Activated gamma-delta T cell treated with Interleukin-2 at 50 U/mL for 16 hours (primary cell): ENCODE results near the gene ADAM12.
"Not testable (repeated sequence)": the region's sequence is repeated elsewhere in the genome, so short reads cannot be mapped to it uniquely, and the experiment has no call there.

Experiments used
- DNase-seq: peaks from one replicate; pipeline ENCODE4 v3.0.0-alpha.2; 2020

Gene ADAM12

GRCh38 chr10:126402721-126403695 lies 14.7 kb upstream of the ADAM12 start:
- DNase-seq: no peak

DNA sequence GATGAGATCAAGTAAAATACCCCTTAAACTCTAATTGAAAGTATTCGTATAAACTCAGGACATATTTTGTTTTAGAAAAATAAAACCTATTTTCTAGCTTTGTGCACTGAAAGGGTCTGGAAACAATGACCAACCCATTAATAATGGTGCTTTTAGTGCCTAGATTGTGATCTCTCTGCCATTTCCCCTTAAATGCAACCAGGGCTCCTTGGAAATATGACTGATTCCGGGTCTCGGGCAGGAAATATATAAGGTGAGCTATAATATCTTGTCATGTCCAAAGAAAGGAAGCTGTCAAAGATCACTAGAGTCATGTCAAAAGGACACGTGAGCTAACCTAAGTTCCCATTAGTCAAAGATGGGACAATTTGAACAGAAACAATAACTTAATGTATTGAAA lies 12.4 kb upstream of the ADAM12 start:
- DNase-seq: no peak

- DNase-seq: no peak
Measured at GRCh38 chr10:126398924-126399323, 10.6 kb upstream of the ADAM12 start.

GRCh38 chr10:126398383-126398743 lies 10.1 kb upstream of the ADAM12 start:
- DNase-seq: no peak

- no peak for DNase-seq
Measured at GRCh38 chr10:126397640-126398382, 9.5 kb upstream of the ADAM12 start.

- DNase-seq: no peak
Measured at GRCh38 chr10:126397156-126397555, 8.9 kb upstream of the ADAM12 start.

- DNase-seq: no peak
Measured at GRCh38 chr10:126394948-126395347, 6.7 kb upstream of the ADAM12 start.

DNA sequence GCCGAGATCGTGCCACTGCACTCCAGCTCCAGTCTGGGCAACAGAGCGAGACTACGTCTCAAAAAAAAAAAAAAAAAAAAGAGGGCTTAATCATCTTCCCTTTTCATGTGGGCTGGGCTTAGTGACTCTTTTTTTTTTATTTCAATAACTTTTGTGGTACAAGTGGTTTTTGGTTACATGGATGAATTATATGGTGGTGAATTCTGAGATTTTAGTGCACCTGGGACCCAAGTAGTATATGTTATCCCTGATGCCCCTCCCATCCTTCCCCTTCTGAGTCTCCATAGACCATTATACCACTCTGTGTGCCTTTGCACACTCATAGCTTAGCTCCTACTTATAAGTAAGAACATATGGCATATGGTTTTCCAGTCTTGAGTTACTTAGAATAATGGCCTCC lies 4.8 kb upstream of the ADAM12 start:
- no peak for DNase-seq

- no peak for DNase-seq
Measured at GRCh38 chr10:126392469-126392868, 4.2 kb upstream of the ADAM12 start.

DNA sequence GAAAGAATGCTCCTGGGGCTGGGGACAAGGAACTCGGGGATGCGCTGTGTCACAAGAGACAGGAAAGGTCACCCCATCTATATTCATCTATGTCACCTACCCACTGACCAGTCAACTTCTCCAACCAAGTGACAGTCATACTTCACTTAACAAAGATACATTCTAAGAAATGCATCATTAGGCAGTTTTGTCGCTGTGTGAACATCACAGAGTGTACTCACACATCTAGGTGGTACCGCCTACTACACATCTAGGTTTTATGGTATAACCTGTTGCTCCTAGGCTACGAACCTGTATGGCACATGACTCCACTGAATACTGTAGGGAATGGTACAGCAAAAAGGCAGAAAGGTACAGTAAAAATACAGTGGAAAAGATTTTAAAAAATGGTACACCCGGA lies 3.8 kb upstream of the ADAM12 start:
- DNase-seq: no peak

- no peak for DNase-seq
Measured at GRCh38 chr10:126391192-126391885, 3.1 kb upstream of the ADAM12 start.

GRCh38 chr10:126390324-126390723 lies 2.0 kb upstream of the ADAM12 start:
- DNase-seq: no peak

- DNase-seq: no peak
Measured at GRCh38 chr10:126387041-126387921, 996 bp downstream of the ADAM12 start.

- no peak for DNase-seq
Measured at GRCh38 chr10:126384269-126384873, 3.9 kb downstream of the ADAM12 start.

GRCh38 chr10:126380352-126381076 lies 7.8 kb downstream of the ADAM12 start:
- no peak for DNase-seq

GRCh38 chr10:126379166-126379565 lies 9.1 kb downstream of the ADAM12 start:
- not testable (repeated sequence) for DNase-seq

DNA sequence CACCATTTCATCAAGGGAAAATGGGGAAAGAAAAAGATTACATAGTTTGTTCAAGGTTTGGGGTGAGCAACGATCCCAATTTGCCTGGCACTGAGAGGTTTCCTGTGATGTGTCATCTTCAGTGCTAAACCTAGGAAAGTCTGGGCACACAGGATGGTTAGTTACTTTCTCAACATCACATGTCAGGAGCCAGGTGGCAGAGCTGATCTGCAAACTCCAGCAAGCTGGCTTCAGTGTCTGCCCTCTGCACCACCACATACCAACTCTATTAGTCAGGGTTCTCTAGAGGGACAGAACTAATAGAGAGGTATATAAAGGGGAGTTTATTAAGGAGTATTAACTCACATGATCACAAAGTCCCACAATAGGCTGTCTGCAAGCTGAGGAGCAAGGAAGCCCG lies 11.3 kb downstream of the ADAM12 start:
- no peak for DNase-seq

DNA sequence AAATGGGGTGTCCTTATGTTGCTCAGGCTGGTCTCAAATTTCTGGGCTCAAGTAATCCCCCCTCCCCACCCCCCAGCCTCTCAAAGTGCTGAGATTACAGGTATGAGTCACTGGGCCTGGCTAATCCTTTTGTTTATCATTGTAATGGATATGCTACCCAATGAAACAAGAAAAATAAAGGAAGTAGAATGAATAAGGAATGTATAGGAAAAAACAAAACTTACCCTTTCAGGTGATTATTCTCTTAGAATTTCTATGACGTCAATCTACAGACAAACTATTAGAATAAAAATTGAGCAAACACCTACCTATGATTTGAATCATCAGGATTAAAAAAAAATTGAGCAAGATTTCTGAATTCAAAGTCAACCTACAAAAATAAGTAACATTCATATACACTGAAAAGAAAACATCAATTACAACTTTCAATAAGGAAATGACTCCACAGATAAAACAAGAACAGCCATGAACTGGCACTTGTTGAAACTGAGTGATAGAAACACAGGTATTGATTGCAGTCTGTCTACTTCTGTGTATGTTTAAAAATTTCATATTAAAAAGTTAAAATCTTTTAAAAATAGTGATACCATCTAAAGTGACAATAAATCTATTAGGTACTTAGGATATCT lies 12.2 kb downstream of the ADAM12 start:
- DNase-seq: no peak

- no peak for DNase-seq
Measured at GRCh38 chr10:126375299-126375698, 13.0 kb downstream of the ADAM12 start.

- no peak for DNase-seq
Measured at GRCh38 chr10:126374435-126374834, 13.8 kb downstream of the ADAM12 start.

DNA sequence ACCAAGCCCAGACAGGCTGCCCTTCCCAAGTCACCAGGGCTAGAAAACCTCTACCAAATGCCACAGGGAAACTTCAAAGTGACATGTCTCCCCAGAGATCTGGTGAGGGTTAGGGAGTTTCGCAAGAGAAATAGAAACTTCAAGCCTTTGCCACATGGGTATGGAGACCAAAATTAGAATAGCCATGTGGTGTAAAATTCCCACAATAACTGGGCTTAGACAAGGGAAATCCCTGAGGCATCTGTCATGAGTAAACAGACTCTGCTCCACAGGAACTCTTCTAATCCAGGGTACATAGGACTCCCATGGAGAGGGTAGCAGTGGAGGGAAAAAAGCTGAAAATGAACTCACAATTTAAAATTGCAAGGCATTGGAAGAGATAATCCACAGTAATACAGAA lies 14.3 kb downstream of the ADAM12 start:
- DNase-seq: no peak
